Measurements from ENCODE around the gene NPEPL1.

The NPEPL1 gene

GRCh38 chr20:58657986-58658385 lies 34.6 kb upstream of the NPEPL1 start:
- H3K27ac ChIP-seq, result no peak overlapping the region

GRCh38 chr20:58658760-58659159 lies 33.8 kb upstream of the NPEPL1 start:
- Histone ChIP-seq H3K27ac (no peak overlapping the region), H3K4me1 (peaks cover 52% of the 10 kb centered on the region), H3K4me2 (no peak overlapping the region)

More at GRCh38 chr20:58657986-58658385, 34.6 kb upstream of the NPEPL1 start:
- Histone ChIP-seq H4K20me1 (peaks cover 100% of the 10 kb centered on the region), H3K4me1 (peaks cover 60% of the 10 kb centered on the region), H3K27me3 (no peaks in the 10 kb centered on the region), H3K4me2 (no peak overlapping the region), H3K9me3 (no peaks in the 10 kb centered on the region), H3K36me3 (peaks cover 33% of the 10 kb centered on the region), H3K9ac (no peak overlapping the region), H3K4me3 (no peak overlapping the region)
- TF ChIP-seq Cebpa-rat (IDR thresholded peaks at IDR 0.05), result no peak

GRCh38 chr20:58659841-58660240 lies 32.8 kb upstream of the NPEPL1 start:
- H3K27me3 ChIP-seq, result no peaks in the 10 kb centered on the region
- H3K4me2 ChIP-seq, result peak overlapping the region; percentile 51; the same call in 1 of the 2 replicates
- no peaks in the 10 kb centered on the region for H3K9me3 ChIP-seq
- peaks cover 100% of the 10 kb centered on the region for H4K20me1 ChIP-seq
- H3K4me3 ChIP-seq, result no peak overlapping the region
- no peak for TF ChIP-seq Cebpa-rat (IDR thresholded peaks at IDR 0.05)
- no peak overlapping the region for H3K27ac ChIP-seq
- peaks cover 48% of the 10 kb centered on the region for H3K36me3 ChIP-seq
- no peak overlapping the region for H3K9ac ChIP-seq
- H3K4me1 ChIP-seq, result peaks cover 49% of the 10 kb centered on the region

More at GRCh38 chr20:58658760-58659159, 33.8 kb upstream of the NPEPL1 start:
- H3K36me3 ChIP-seq, result peaks cover 40% of the 10 kb centered on the region
- H3K4me3 ChIP-seq, result no peak overlapping the region
- TF ChIP-seq Cebpa-rat (IDR thresholded peaks at IDR 0.05), result no peak
- no peaks in the 10 kb centered on the region for H3K9me3 ChIP-seq
- H3K9ac ChIP-seq, result no peak overlapping the region
- H3K27me3 ChIP-seq, result no peaks in the 10 kb centered on the region
- peaks cover 100% of the 10 kb centered on the region for H4K20me1 ChIP-seq

- peak overlapping the region; percentile 51 for H3K4me2 ChIP-seq
- no peak overlapping the region for H3K27ac ChIP-seq
- peaks cover 48% of the 10 kb centered on the region for H3K36me3 ChIP-seq
- peaks cover 38% of the 10 kb centered on the region for H3K4me1 ChIP-seq
- no peak overlapping the region for H3K9ac ChIP-seq
- peaks cover 100% of the 10 kb centered on the region for H4K20me1 ChIP-seq
- no peak for TF ChIP-seq Cebpa-rat (IDR thresholded peaks at IDR 0.05)
- no peak overlapping the region for H3K4me3 ChIP-seq
- no peaks in the 10 kb centered on the region for H3K27me3 ChIP-seq
- H3K9me3 ChIP-seq, result no peaks in the 10 kb centered on the region
Observed at GRCh38 chr20:58660855-58661597, 31.6 kb upstream of the NPEPL1 start.

GRCh38 chr20:58661598-58662473 lies 30.8 kb upstream of the NPEPL1 start:
- Histone ChIP-seq H3K9me3 (no peaks in the 10 kb centered on the region), H3K27me3 (no peaks in the 10 kb centered on the region), H3K36me3 (peaks cover 54% of the 10 kb centered on the region), H4K20me1 (peaks cover 100% of the 10 kb centered on the region), H3K4me1 (peaks cover 31% of the 10 kb centered on the region), H3K4me2 (peak overlapping the region; percentile 51; the same call in 1 of the 2 replicates), H3K9ac (no peak overlapping the region), H3K27ac (no peak overlapping the region), H3K4me3 (no peak overlapping the region)
- no peak for TF ChIP-seq Cebpa-rat (IDR thresholded peaks at IDR 0.05)

GRCh38 chr20:58664331-58664730 lies 28.3 kb upstream of the NPEPL1 start:
- no peaks in the 10 kb centered on the region for H3K27me3 ChIP-seq
- TF ChIP-seq Cebpa-rat (IDR thresholded peaks at IDR 0.05), result no peak
- H3K9ac ChIP-seq, result no peak overlapping the region
- peaks cover 75% of the 10 kb centered on the region for H3K36me3 ChIP-seq
- H3K4me3 ChIP-seq, result no peak overlapping the region
- no peak overlapping the region for H3K27ac ChIP-seq
- H3K4me1 ChIP-seq, result peaks cover 32% of the 10 kb centered on the region
- no peaks in the 10 kb centered on the region for H3K9me3 ChIP-seq
- H4K20me1 ChIP-seq, result peaks cover 96% of the 10 kb centered on the region
- H3K4me2 ChIP-seq, result no peak overlapping the region

- peaks cover 80% of the 10 kb centered on the region for H3K36me3 ChIP-seq
- no peaks in the 10 kb centered on the region for H3K9me3 ChIP-seq
- TF ChIP-seq Cebpa-rat (IDR thresholded peaks at IDR 0.05), result no peak
- peaks cover 32% of the 10 kb centered on the region for H3K4me1 ChIP-seq
- no peak overlapping the region for H3K9ac ChIP-seq
- peaks cover 96% of the 10 kb centered on the region for H4K20me1 ChIP-seq
- no peak overlapping the region for H3K27ac ChIP-seq
- H3K4me2 ChIP-seq, result no peak overlapping the region
- no peak overlapping the region for H3K4me3 ChIP-seq
- no peaks in the 10 kb centered on the region for H3K27me3 ChIP-seq
Observed at GRCh38 chr20:58664883-58665282, 27.7 kb upstream of the NPEPL1 start.

GRCh38 chr20:58665606-58666005 lies 27.0 kb upstream of the NPEPL1 start:
- Histone ChIP-seq H4K20me1 (peaks cover 96% of the 10 kb centered on the region), H3K4me3 (no peak overlapping the region), H3K27ac (no peak overlapping the region), H3K9me3 (no peaks in the 10 kb centered on the region), H3K27me3 (no peaks in the 10 kb centered on the region), H3K36me3 (peaks cover 87% of the 10 kb centered on the region), H3K4me1 (peaks cover 25% of the 10 kb centered on the region), H3K4me2 (no peak overlapping the region), H3K9ac (no peak overlapping the region)
- no peak for TF ChIP-seq Cebpa-rat (IDR thresholded peaks at IDR 0.05)

GRCh38 chr20:58666702-58667101 lies 25.9 kb upstream of the NPEPL1 start:
- Histone ChIP-seq H3K9me3 (no peaks in the 10 kb centered on the region), H3K9ac (no peak overlapping the region), H3K27ac (no peak overlapping the region), H3K4me1 (peaks cover 14% of the 10 kb centered on the region), H3K4me2 (no peak overlapping the region), H3K36me3 (peaks cover 86% of the 10 kb centered on the region), H3K27me3 (no peaks in the 10 kb centered on the region), H3K4me3 (no peak overlapping the region), H4K20me1 (peaks cover 87% of the 10 kb centered on the region)
- TF ChIP-seq Cebpa-rat (IDR thresholded peaks at IDR 0.05), result no peak

GRCh38 chr20:58667975-58668374 lies 24.6 kb upstream of the NPEPL1 start:
- Histone ChIP-seq H3K4me3 (no peak overlapping the region), H3K27ac (no peak overlapping the region), H3K36me3 (peaks cover 83% of the 10 kb centered on the region), H3K9me3 (no peaks in the 10 kb centered on the region), H3K4me1 (peaks cover 10% of the 10 kb centered on the region), H3K9ac (no peak overlapping the region), H3K27me3 (no peaks in the 10 kb centered on the region), H3K4me2 (no peak overlapping the region), H4K20me1 (peaks cover 74% of the 10 kb centered on the region)
- no peak for TF ChIP-seq Cebpa-rat (IDR thresholded peaks at IDR 0.05)

All from BLaER1 (cell line).